Osteoblast (primary cell): Measurements from ENCODE around the gene INPP5A. TPM values are rescaled to one million over a fixed set of nuclear protein-coding genes. Genes with fewer than 3 reads are reported as not detected.

ENCODE experiments used
- DNase-seq: peaks from one replicate; pipeline ENCODE4 v3.0.0; 2011; ENCODE audit warnings: low spot score, mixed read lengths; ENCODE audit not compliant: insufficient read length; ENCODE audit errors: missing footprints
- H2AFZ ChIP-seq: 2 replicates; pipeline ENCODE4 v1.6.0; 2011; ENCODE audit warnings: mild to moderate bottlenecking, low read length
- H3K27ac ChIP-seq: 2 replicates; pipeline ENCODE4 v1.5.1; 2011; ENCODE audit warnings: mild to moderate bottlenecking, low read depth, low read length, moderate library complexity
- H3K27me3 ChIP-seq: 2 replicates; pipeline ENCODE4 v1.6.0; 2012; ENCODE audit warnings: mild to moderate bottlenecking, control low read depth, inconsistent platforms, low read length, moderate library complexity; ENCODE audit not compliant: insufficient read depth
- H3K36me3 ChIP-seq: 2 replicates; pipeline ENCODE4 v1.5.1; 2011; ENCODE audit warnings: mild to moderate bottlenecking, low read length, control low read depth, moderate library complexity; ENCODE audit not compliant: insufficient read depth
- H3K4me1 ChIP-seq: 2 replicates; pipeline ENCODE4 v1.5.1; 2011; ENCODE audit warnings: mild to moderate bottlenecking, low read length, control low read depth, moderate library complexity; ENCODE audit not compliant: insufficient read depth
- H3K4me2 ChIP-seq: 2 replicates; pipeline ENCODE4 v1.6.0; 2011; ENCODE audit warnings: mild to moderate bottlenecking, low read length; ENCODE audit not compliant: insufficient read depth
- H3K4me3 ChIP-seq: fragments of 200-600 bp; sonication (generic); 3 replicates; pipeline ENCODE4 v1.5.1; 2012; ENCODE audit warnings: mild to moderate bottlenecking, low read length, inconsistent platforms; ENCODE audit not compliant: insufficient read depth
- H3K79me2 ChIP-seq: 2 replicates; pipeline ENCODE4 v1.6.0; 2012; ENCODE audit warnings: mild to moderate bottlenecking, low read length, control low read depth, inconsistent platforms; ENCODE audit not compliant: insufficient read depth
- H3K9me3 ChIP-seq: 2 replicates; pipeline ENCODE4 v1.5.1; 2011; ENCODE audit warnings: low read depth, low read length, control low read depth
- H4K20me1 ChIP-seq: 2 replicates; pipeline ENCODE4 v1.6.0; 2012; ENCODE audit warnings: mild to moderate bottlenecking, low read length, control low read depth; ENCODE audit not compliant: insufficient read depth
- CTCF ChIP-seq: IDR thresholded peaks from 2 replicates; pipeline ENCODE4 v1.5.1; 2011; ENCODE audit warnings: mild to moderate bottlenecking, low read depth, low read length, moderate library complexity; ENCODE audit errors: extremely low read depth
- total RNA-seq: library from RNA; depleted of rRNA; stranded (reverse); fragments of >200 nt; gene quantifications from 2 replicates; pipeline ENCODE4 v1.2.3, GENCODE V29; 2012

INPP5A gene
- total RNA-seq, 1 donor = 22.8 TPM

- H3K4me3 ChIP-seq = no peak overlapping the region
- H3K27me3 ChIP-seq = no peaks in the 10 kb centered on the region
- no peak overlapping the region for H3K27ac ChIP-seq
- H3K36me3 ChIP-seq = no peaks in the 10 kb centered on the region
- no peaks in the 10 kb centered on the region for H4K20me1 ChIP-seq
- no peak overlapping the region for H3K4me2 ChIP-seq
- no peak for TF ChIP-seq CTCF
- H3K79me2 ChIP-seq = no peaks in the 10 kb centered on the region
- H3K9me3 ChIP-seq = no peaks in the 10 kb centered on the region
- DNase-seq = peak; percentile 74
- H2AFZ ChIP-seq = no peak overlapping the region
- peaks cover 15% of the 10 kb centered on the region for H3K4me1 ChIP-seq
Observed at GRCh38 chr10:132698761-132699391, 161.3 kb downstream of the INPP5A start.

GRCh38 chr10:132699411-132700155 lies 162.0 kb downstream of the INPP5A start:
- peak overlapping the region; percentile 90 for H2AFZ ChIP-seq
- H3K36me3 ChIP-seq = no peaks in the 10 kb centered on the region
- H3K27ac ChIP-seq = peak overlapping the region; percentile 89
- peak overlapping the region; percentile 20 for H3K4me3 ChIP-seq
- no peak for TF ChIP-seq CTCF
- no peak for DNase-seq
- no peaks in the 10 kb centered on the region for H3K9me3 ChIP-seq
- H3K79me2 ChIP-seq = no peaks in the 10 kb centered on the region
- no peaks in the 10 kb centered on the region for H3K27me3 ChIP-seq
- peaks cover 15% of the 10 kb centered on the region for H3K4me1 ChIP-seq
- H3K4me2 ChIP-seq = peak overlapping the region; percentile 59
- no peaks in the 10 kb centered on the region for H4K20me1 ChIP-seq

GRCh38 chr10:132700156-132701098 lies 162.8 kb downstream of the INPP5A start:
- DNase-seq = peak; percentile 98
- H3K27me3 ChIP-seq = no peaks in the 10 kb centered on the region
- peaks cover 15% of the 10 kb centered on the region for H3K4me1 ChIP-seq
- no peak for TF ChIP-seq CTCF
- peak overlapping the region; percentile 89 for H3K27ac ChIP-seq
- H2AFZ ChIP-seq = peak overlapping the region; percentile 90
- H3K36me3 ChIP-seq = no peaks in the 10 kb centered on the region
- H4K20me1 ChIP-seq = no peaks in the 10 kb centered on the region
- H3K79me2 ChIP-seq = no peaks in the 10 kb centered on the region
- no peaks in the 10 kb centered on the region for H3K9me3 ChIP-seq
- peak overlapping the region; percentile 59 for H3K4me2 ChIP-seq
- peak overlapping the region; percentile 20 for H3K4me3 ChIP-seq
